Lung (tissue), 12 donors: ENCODE measurements around the gene RIN3. TPM values are rescaled to one million over a fixed set of nuclear protein-coding genes. Genes with fewer than 3 reads are reported as not detected.

Experiments
- ATAC-seq: fragments of 200-7000 bp; cut with Tn5 transposase; one replicate; pipeline ENCODE4 v1.9.1; 2020; ENCODE audit warnings: moderate number of reproducible peaks; ENCODE audit not compliant: insufficient read depth, low FRiP score
- DNase-seq, 3 donors: peaks; one replicate each; pipeline ENCODE4 v3.0.0-alpha.2; 2013 to 2017
- H3K27ac ChIP-seq, 2 donors: one replicate each; pipeline ENCODE4 v1.5.1; 2013; ENCODE audit warnings: mild to moderate bottlenecking in 2 of 2, moderate library complexity in 2 of 2, control low read depth in 1 of 2, inconsistent platforms in 1 of 2, low read depth in 1 of 2, low read length in 1 of 2
- H3K27me3 ChIP-seq, 3 donors: one replicate each; pipeline ENCODE4 v1.5.1; 2013; ENCODE audit warnings: low read length in 2 of 3; ENCODE audit not compliant: control insufficient read depth in 3 of 3, insufficient read depth in 3 of 3
- H3K36me3 ChIP-seq, 4 donors: one replicate each; pipeline ENCODE4 v1.5.1; 2013; ENCODE audit warnings: low read length in 4 of 4, mild to moderate bottlenecking in 1 of 4, moderate library complexity in 1 of 4; ENCODE audit not compliant: control insufficient read depth in 4 of 4, insufficient read depth in 4 of 4
- H3K4me1 ChIP-seq, 5 donors: one replicate each; pipeline ENCODE4 v1.5.1; 2013; ENCODE audit warnings: low read length in 5 of 5, mild to moderate bottlenecking in 2 of 5, moderate library complexity in 1 of 5; ENCODE audit not compliant: control insufficient read depth in 5 of 5, insufficient read depth in 5 of 5
- H3K4me3 ChIP-seq: one replicate; pipeline ENCODE4 v1.5.1; 2013; ENCODE audit warnings: mild to moderate bottlenecking, control low read depth, moderate library complexity
- H3K9ac ChIP-seq, 2 donors: one replicate each; pipeline ENCODE4 v1.5.1; 2013; ENCODE audit warnings: low read length in 2 of 2, control low read depth in 1 of 2; ENCODE audit not compliant: insufficient read depth in 1 of 2
- H3K9me3 ChIP-seq, 4 donors: one replicate each; pipeline ENCODE4 v1.5.1; 2013; ENCODE audit warnings: low read length in 3 of 4, mild to moderate bottlenecking in 1 of 4, moderate library complexity in 1 of 4; ENCODE audit not compliant: control insufficient read depth in 4 of 4, insufficient read depth in 3 of 4
- CTCF ChIP-seq: IDR thresholded peaks from 2 replicates; pipeline ENCODE4 v1.5.1; 2012; ENCODE audit warnings: mild to moderate bottlenecking; ENCODE audit errors: control extremely low read depth, extremely low read depth
- WGBS, 2 donors: extraction: QIAGEN DNeasy Blood & Tissue Kit; methylation state at CpG; one replicate each; pipeline ENCODE4 v1.1.7; 2013; 5-methylcytosine and 5-hydroxymethylcytosine counted together
- polyA plus RNA-seq, 2 donors: library from polyadenylated mRNA; stranded (reverse); fragments of 200-250 nt; gene quantifications; one replicate each; pipeline ENCODE4 v1.2.1, GENCODE V29; 2013
- total RNA-seq, 2 donors: library from RNA; depleted of rRNA in 1 of 2; stranded (reverse); fragments of >200 nt in 1 of 2; gene quantifications; one replicate each; pipeline ENCODE4 v1.2.1, GENCODE V29; 2014 to 2021
- donor health status: control.
- donor health status: control.
- donor health status: Bipolar disorder and iron deficiency.
- donor health status: healthy.
- donor health status: DM: yes; HTN: yes; CAD: no.

RIN3 gene
- total and polyA plus RNA-seq, 4 donors: 19.3 to 55.5 (median 40.2) TPM

DNA sequence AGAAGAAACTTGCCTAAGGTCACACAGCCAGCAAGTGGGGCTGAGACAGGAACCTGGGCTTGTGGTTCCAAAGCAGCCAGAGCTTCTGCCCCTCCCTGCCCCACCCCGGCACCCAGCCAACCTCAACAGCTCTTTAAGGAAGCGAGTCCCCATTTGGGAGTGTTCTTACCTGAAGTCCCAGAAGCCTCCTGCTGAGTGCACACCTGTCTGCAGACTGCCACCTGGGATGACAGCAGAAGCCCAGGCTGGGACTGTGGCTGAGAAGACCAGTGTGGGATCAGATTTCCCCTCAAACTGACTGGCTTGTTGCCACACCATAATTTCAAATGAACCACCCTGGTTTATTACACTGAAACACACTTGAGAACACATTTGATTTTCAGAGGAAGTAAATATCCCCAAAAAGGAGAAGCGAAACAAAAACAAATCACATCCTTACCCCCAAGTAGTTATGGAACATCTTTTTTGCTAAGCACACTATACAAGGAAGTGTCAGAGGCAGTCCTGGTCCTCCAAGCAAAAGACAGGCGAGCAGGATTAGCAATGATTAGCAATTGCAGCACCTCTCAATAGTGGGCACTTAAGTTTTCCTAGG is 6.3 kb upstream of the RIN3 start:
- peak overlapping the region in 1 of 2 donors; percentile 71 for H3K27ac ChIP-seq
- WGBS, 2 donors: 48 to 49% methylated on average over 4 of the region's 4 CpGs
- no peak for TF ChIP-seq CTCF
- no peak overlapping the region for H3K4me3 ChIP-seq
- peaks cover 0 to 7% (median 0%) of the 10 kb centered on the region in 5 donors for H3K4me1 ChIP-seq
- ATAC-seq: no peak
- H3K27me3 ChIP-seq: peaks cover 0 to 2% (median 0%) of the 10 kb centered on the region in 3 donors
- H3K36me3 ChIP-seq: no peaks in the 10 kb centered on the region
- no peak overlapping the region for H3K9ac ChIP-seq
- DNase-seq: no peak
- no peaks in the 10 kb centered on the region for H3K9me3 ChIP-seq

DNA sequence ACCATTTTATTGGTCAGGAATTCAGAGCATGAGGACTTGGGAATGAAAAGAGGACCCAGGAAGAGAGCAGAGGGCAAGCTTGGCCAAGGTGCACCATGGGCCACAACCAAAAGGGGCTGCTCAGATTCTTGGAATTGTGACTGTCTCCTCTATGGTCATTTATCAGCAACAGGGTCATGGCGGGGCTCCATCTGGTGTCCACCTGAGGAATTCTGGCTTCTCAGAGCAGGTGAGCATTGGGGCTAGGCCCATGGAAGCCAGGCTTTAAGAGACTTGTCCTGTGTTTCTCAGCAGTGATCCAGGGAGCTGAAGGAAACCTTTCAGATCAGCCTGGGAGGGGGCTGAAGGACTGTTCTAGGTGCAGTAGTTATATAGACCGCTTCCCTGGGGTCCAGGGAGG is 2.6 kb upstream of the RIN3 start:
- Histone ChIP-seq H3K9ac (no peak overlapping the region), H3K27me3 (peaks cover 0 to 2% (median 0%) of the 10 kb centered on the region in 3 donors), H3K9me3 (no peaks in the 10 kb centered on the region), H3K4me1 (peaks cover 0 to 20% (median 2%) of the 10 kb centered on the region in 5 donors), H3K27ac (peak overlapping the region in 1 of 2 donors; percentile 32), H3K36me3 (no peaks in the 10 kb centered on the region), H3K4me3 (no peak overlapping the region)
- 94 to 98% methylated on average over 2 of the region's 2 CpGs for WGBS, 2 donors
- no peak for TF ChIP-seq CTCF
- no peak for ATAC-seq
- no peak for DNase-seq

- peaks cover 0 to 20% (median 2%) of the 10 kb centered on the region in 5 donors for H3K4me1 ChIP-seq
Observed at GRCh38 chr14:92511453-92512238, 1.9 kb upstream of the RIN3 start.

More at GRCh38 chr14:92511453-92512238, 1.9 kb upstream of the RIN3 start:
- DNase-seq: no peak
- no peak overlapping the region for H3K9ac ChIP-seq
- H3K27ac ChIP-seq: peak overlapping the region in 1 of 2 donors; percentile 32
- peak; percentile 36 for ATAC-seq
- no peak for TF ChIP-seq CTCF
- H3K27me3 ChIP-seq: peaks cover 0 to 2% (median 0%) of the 10 kb centered on the region in 3 donors
- no peaks in the 10 kb centered on the region for H3K36me3 ChIP-seq
- 44 to 63% methylated on average over 6 of the region's 6 CpGs for WGBS, 2 donors
- H3K9me3 ChIP-seq: no peaks in the 10 kb centered on the region
- no peak overlapping the region for H3K4me3 ChIP-seq
